Gastroesophageal sphincter (tissue), 3 donors: Measurements from ENCODE around the gene BRIP1.

Experiments
- EP300 ChIP-seq: sonication (generic); formaldehyde crosslinking; IDR thresholded peaks from one replicate; pipeline ENCODE4 v1.6.1; 2017; ENCODE audit warnings: antibody characterized with exemption, mild to moderate bottlenecking
- TF ChIP-seq, protein P1 (sequence below), 4 experiments: fragments of 200-600 bp in 2 of 4; fragments of 450-650 bp in 2 of 4; sonication (generic) in 1 of 4; IDR thresholded peaks; one replicate each; pipeline ENCODE4 v1.5.1; 2017 to 2019; ENCODE audit warnings: antibody characterized with exemption in 4 of 4, mild to moderate bottlenecking in 2 of 4, moderate library complexity in 2 of 4

DNA sequence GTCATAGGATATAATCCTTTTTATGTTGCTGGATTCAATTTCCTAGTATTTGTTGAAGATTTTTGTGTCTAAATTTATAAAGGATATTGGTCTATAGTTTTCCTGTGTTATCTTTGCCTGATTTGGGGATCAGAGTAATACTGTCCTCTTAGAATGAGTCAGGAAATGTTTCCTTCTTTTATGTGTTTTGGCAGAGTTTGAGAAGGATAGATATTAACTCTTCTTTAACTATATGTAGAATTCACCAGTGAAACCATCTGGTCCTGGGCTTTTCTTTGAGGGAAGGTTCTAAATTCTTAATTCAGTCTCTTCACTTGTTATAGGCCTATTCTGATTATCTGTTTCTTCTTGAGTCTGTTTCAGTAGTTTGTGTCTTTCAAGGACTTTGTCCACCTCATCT is 206.0 kb downstream of the BRIP1 start:
- TF ChIP-seq, protein P1, sequence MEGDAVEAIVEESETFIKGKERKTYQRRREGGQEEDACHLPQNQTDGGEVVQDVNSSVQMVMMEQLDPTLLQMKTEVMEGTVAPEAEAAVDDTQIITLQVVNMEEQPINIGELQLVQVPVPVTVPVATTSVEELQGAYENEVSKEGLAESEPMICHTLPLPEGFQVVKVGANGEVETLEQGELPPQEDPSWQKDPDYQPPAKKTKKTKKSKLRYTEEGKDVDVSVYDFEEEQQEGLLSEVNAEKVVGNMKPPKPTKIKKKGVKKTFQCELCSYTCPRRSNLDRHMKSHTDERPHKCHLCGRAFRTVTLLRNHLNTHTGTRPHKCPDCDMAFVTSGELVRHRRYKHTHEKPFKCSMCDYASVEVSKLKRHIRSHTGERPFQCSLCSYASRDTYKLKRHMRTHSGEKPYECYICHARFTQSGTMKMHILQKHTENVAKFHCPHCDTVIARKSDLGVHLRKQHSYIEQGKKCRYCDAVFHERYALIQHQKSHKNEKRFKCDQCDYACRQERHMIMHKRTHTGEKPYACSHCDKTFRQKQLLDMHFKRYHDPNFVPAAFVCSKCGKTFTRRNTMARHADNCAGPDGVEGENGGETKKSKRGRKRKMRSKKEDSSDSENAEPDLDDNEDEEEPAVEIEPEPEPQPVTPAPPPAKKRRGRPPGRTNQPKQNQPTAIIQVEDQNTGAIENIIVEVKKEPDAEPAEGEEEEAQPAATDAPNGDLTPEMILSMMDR (IDR thresholded peaks at IDR 0.05) = no peak
- no peak for TF ChIP-seq EP300
